Measurements from ENCODE around the gene TTC23L.

GRCh38 chr5:34915856-34916192, 76.9 kb downstream of the TTC23L start:
- TF ChIP-seq CTCF (IDR thresholded peaks at IDR 0.05) (no peak), POLR2A (IDR thresholded peaks at IDR 0.05) (no peak)
